ENCODE measurements around the gene EMX2.
A peak's percentile ranks its signal among the peaks of the same experiment; 100 is the strongest.
"Not testable (repeated sequence)": the region's sequence is repeated elsewhere in the genome, so short reads cannot be mapped to it uniquely, and the experiment has no call there.

The EMX2 gene

DNA sequence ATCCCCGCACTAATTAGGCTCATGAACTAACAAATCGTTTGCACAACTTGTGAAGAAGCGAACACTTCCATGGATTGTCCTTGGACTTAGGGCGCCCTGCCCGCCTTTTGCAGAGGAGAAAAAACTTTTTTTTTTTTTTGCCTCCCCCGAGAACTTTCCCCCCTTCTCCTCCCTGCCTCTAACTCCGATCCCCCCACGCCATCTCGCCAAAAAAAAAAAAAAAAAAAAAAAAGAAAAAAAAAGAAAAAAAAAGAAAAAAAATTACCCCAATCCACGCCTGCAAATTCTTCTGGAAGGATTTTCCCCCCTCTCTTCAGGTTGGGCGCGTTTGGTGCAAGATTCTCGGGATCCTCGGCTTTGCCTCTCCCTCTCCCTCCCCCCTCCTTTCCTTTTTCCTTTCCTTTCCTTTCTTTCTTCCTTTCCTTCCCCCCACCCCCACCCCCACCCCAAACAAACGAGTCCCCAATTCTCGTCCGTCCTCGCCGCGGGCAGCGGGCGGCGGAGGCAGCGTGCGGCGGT lies at the start of gene EMX2:
Gene EMX2 (plus strand): TSS at position 41 of the 519 bp plus-strand sequence. CDS start 522 bp downstream, outside the sequence.
- DNase-seq (ENCODE audit: low read depth) = no peak

- DNase-seq (ENCODE audit: low read depth) = no peak
These were observed 46.5 kb upstream of the EMX2 start for GRCh38 chr10:117496031-117496430.

GRCh38 chr10:117496616-117497028 lies 45.9 kb upstream of the EMX2 start:
- DNase-seq (ENCODE audit: low read depth) = peak; percentile 49

- DNase-seq (ENCODE audit: low read depth) = no peak
These were observed 44.8 kb upstream of the EMX2 start for GRCh38 chr10:117497736-117498135.

- no peak for DNase-seq (ENCODE audit: low read depth)
These were observed 43.1 kb upstream of the EMX2 start for GRCh38 chr10:117499248-117500105.

- DNase-seq (ENCODE audit: low read depth) = no peak
These were observed 42.1 kb upstream of the EMX2 start for GRCh38 chr10:117500456-117500855.

GRCh38 chr10:117501460-117502035 lies 41.0 kb upstream of the EMX2 start:
- no peak for DNase-seq (ENCODE audit: low read depth)

GRCh38 chr10:117502421-117503243 lies 39.9 kb upstream of the EMX2 start:
- DNase-seq (ENCODE audit: low read depth) = no peak

GRCh38 chr10:117503244-117504205 lies 39.0 kb upstream of the EMX2 start:
- no peak for DNase-seq (ENCODE audit: low read depth)

GRCh38 chr10:117504562-117504961 lies 38.0 kb upstream of the EMX2 start:
- DNase-seq (ENCODE audit: low read depth) = no peak

DNA sequence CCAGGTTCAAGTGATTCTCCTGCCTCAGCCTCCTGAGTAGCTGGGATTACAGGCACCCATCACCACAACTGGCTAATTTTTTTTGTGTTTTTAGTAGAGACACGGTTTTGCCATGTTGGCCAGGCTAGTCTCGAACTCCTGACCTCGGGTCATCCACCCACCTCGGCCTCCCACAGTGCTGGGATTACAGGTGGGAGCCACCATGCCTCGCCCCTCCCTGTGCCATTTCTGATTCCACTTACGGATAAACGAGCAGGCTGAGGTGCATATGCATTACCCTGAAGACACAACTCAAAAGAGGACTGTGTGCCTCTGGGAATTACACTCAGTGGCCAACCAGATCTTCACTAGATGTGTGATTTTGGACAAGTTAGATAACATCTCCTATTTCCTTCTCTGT lies 35.5 kb upstream of the EMX2 start:
- not testable (repeated sequence) for DNase-seq (ENCODE audit: low read depth)

- no peak for DNase-seq (ENCODE audit: low read depth)
These were observed 33.0 kb upstream of the EMX2 start for GRCh38 chr10:117509573-117509972.

DNA sequence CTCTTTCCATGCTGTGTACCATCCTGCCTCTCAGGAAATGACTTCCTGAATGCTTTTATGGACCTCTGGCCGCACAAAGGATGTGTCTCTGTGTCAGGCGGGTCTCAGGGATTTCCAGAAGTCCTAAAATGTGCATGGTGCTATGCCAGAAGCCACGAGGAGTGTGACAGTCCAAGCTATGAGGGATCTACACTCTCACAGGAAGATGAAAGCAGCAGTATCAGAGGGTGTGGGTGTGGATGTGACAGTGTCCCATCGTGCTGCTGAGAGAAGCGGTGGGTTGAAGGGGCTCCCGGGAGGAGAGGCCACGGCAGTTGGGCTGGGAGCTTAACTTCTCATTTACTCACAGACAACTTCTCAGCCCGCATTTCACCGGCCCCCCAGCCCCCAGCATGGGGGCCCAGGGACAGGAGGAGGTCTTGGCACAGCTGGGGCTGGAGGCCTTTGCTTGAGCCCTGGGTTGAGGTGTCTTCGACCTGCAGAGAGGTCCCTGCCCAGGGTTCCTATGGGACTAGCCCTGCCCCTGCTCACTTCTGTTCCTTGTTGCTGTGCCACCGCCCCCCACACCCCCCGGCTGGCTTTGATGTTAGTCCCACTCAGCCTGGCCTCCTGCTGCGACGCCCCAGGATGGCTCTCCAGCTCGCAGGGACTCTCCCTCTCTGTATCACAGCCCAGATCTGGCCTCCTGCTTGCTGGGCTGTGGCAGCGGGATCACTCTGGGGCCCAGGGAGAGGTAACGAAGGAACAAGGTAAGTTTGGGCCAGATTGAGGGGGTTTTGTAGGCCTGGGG lies 30.8 kb upstream of the EMX2 start:
- no peak for DNase-seq (ENCODE audit: low read depth)

GRCh38 chr10:117514971-117515370 lies 27.6 kb upstream of the EMX2 start:
- no peak for DNase-seq (ENCODE audit: low read depth)

GRCh38 chr10:117516681-117517080 lies 25.9 kb upstream of the EMX2 start:
- DNase-seq (ENCODE audit: low read depth) = no peak

GRCh38 chr10:117518246-117518645 lies 24.3 kb upstream of the EMX2 start:
- DNase-seq (ENCODE audit: low read depth) = no peak

DNA sequence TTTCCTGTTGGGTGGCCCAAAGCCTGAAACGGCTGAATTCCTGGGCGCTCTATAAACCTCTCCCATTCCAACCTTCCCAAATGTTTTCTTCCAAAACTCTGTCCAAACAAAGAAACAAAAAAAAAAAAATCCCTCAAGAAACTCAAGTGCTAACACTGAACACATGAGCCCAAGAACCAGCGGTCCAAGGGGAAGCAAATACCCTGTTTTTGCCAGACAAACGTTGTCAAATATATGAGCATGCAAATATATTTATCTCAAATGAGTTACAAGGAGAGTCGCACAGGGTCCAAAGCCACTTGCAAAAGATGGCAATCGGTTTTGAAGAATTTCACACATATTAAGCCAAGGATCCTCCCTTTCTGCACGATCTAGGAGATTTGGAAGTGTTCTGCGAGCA lies 23.3 kb upstream of the EMX2 start:
- no peak for DNase-seq (ENCODE audit: low read depth)

DNA sequence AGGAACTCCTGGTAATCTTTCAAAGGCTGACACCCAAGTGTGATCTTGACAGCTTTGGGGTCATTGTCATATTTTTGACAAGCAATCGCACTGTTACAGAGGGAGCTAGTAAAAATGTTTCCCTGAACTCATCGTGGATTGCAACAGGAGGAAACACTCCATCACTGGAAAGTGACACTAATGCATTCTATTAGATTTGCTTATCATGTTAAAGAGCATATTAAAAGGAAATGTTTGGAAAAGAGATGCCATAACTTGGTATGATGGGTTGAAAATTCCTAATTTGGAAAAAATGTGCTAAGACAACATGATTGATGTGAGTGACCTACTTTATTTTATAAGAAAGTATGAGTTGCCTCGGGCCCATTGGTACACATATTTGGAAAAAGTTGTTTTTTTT lies 22.7 kb upstream of the EMX2 start:
- DNase-seq (ENCODE audit: low read depth) = no peak

GRCh38 chr10:117530791-117531190 lies 11.8 kb upstream of the EMX2 start:
- DNase-seq (ENCODE audit: low read depth) = no peak

- no peak for DNase-seq (ENCODE audit: low read depth)
These were observed 11.1 kb upstream of the EMX2 start for GRCh38 chr10:117531371-117532002.

All from stimulated activated CD8-positive, alpha-beta memory T cell treated with anti-CD3 and anti-CD28 coated beads, Interleukin-15, amount 100 ng/mL, for 1 hour (primary cell).